ENCODE results near the gene SH2D7.

Gene SH2D7

DNA sequence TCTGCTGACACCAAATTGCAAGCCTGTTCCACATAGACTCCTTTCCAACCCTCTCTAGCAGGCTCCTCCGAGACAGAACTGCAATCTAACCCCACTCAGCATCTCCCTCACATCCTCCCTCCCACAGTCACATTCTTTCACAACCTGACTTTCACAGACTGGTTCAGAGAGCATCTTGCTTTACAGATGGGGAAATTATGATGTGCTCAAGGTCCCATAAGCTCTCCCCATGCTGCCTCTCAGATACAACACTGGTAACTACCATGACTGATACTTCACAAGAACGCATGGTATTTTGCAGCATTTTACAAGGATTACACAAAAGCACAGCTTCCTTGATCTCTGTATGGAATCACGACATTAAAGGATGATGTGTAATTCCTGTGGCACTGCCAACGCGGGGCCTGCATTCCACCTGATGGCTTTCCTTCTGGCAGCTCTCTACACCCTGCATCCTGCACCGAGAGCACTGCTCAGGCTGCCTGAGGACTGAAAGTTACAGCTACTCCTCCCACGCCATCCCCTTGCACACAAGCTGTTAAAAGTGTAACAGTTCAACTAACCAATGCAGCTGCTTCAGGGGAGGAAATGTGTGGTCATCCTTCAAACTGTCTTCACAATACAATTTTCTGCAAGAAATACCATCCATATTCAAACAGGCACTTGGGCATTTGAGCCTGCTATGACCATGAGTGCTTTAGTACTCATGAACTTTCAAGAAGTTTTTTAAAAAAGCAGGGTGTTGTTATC is 42.5 kb upstream of the SH2D7 start:
- DNase-seq (ENCODE audit: low spot score), result peak; percentile 62
- in situ Hi-C loops (cut with MboI; ENCODE audit: low pct_unique_long_range_greater_than_20kb, low sequenced_read_pairs, unreplicated experiment), result no loop called here
- TF ChIP-seq, protein P1, sequence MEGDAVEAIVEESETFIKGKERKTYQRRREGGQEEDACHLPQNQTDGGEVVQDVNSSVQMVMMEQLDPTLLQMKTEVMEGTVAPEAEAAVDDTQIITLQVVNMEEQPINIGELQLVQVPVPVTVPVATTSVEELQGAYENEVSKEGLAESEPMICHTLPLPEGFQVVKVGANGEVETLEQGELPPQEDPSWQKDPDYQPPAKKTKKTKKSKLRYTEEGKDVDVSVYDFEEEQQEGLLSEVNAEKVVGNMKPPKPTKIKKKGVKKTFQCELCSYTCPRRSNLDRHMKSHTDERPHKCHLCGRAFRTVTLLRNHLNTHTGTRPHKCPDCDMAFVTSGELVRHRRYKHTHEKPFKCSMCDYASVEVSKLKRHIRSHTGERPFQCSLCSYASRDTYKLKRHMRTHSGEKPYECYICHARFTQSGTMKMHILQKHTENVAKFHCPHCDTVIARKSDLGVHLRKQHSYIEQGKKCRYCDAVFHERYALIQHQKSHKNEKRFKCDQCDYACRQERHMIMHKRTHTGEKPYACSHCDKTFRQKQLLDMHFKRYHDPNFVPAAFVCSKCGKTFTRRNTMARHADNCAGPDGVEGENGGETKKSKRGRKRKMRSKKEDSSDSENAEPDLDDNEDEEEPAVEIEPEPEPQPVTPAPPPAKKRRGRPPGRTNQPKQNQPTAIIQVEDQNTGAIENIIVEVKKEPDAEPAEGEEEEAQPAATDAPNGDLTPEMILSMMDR (IDR thresholded peaks at IDR 0.05; ENCODE audit: extremely low read depth, insufficient read depth, missing control alignments), result no peak

DNA sequence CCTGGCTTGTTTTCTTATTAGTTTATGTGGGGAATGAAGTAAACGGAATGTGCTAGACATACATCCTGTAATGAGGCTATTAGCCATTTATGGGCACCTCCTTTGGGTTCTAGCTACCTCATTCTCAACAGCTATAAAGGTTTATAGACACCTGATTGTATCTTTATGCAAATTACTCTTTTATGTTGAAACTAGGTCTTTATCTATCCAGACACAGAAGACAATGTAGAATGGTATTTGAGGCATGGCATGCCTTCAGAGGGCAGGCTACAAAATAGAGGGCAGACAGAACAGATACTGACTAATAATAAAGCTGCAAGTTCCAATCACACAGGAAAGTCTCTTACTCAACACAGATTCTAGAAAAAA is 41.9 kb upstream of the SH2D7 start:
- in situ Hi-C loops (cut with MboI; ENCODE audit: low pct_unique_long_range_greater_than_20kb, low sequenced_read_pairs, unreplicated experiment), result no loop called here
- no peak for DNase-seq (ENCODE audit: low spot score)
- TF ChIP-seq, protein P1 (IDR thresholded peaks at IDR 0.05; ENCODE audit: extremely low read depth, insufficient read depth, missing control alignments), result no peak

DNA sequence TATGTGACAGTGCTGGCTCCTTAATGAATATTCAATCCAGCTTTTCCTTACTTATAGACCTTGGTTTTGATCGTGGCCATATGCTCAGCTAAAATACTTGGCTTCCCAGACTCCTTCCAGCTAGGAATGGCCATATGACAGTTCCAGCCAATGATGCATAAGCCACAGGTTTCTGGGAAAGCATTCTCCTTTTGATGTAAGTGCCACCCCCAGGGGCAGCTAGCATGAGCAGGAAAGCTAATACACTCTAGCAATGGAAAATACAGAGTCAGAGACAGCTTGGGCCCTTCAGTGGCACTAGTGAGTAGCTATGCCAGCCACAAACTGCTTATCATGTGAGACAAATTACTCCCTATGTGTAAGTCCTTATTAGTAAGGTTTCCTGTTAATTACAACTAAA is 41.5 kb upstream of the SH2D7 start:
- DNase-seq (ENCODE audit: low spot score), result no peak
- TF ChIP-seq, protein P1 (IDR thresholded peaks at IDR 0.05; ENCODE audit: extremely low read depth, insufficient read depth, missing control alignments), result no peak
- in situ Hi-C loops (cut with MboI; ENCODE audit: low pct_unique_long_range_greater_than_20kb, low sequenced_read_pairs, unreplicated experiment), result no loop called here

DNA sequence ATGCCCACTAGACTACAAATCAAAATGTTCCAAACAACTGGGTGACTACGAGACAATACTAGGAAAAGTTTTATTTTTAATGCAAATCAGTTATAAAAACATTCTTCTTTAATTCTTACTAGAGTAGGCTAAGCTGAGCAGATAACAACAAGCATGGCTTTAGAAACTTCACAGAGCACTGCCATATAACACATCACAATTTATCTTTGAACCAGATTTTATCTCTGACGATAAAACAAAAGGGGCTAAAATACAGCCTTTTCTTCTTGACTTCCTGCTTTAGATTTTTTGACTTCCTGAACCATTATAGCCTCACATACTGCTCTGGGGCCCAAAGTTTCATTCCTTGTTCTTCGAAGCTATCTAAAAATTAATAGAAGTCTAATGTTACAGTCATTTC is 40.8 kb upstream of the SH2D7 start:
- TF ChIP-seq, protein P1 (IDR thresholded peaks at IDR 0.05; ENCODE audit: extremely low read depth, insufficient read depth, missing control alignments), result no peak
- no peak for DNase-seq (ENCODE audit: low spot score)
- in situ Hi-C loops (cut with MboI; ENCODE audit: low pct_unique_long_range_greater_than_20kb, low sequenced_read_pairs, unreplicated experiment), result no loop called here

DNA sequence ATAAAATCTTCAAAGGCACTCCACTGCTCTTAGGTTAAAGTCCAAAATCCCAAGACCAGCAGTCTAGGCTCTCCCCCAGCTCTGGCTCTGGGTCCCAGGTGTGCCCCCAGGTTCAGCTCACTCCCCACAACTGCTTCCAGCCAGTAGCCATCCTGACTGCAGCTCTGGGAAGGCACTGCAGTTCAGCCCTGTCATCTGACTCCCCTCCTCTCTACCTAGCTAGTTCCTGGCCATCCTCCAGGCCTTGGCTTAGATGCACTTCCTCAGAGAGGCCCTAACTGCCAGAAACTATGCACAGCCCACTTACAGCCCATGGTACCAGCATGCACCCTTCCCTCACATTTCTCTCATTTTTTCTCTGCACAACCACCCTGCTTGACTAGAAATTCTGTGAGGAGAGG is 40.4 kb upstream of the SH2D7 start:
- TF ChIP-seq, protein P1 (IDR thresholded peaks at IDR 0.05; ENCODE audit: extremely low read depth, insufficient read depth, missing control alignments), result no peak
- no peak for DNase-seq (ENCODE audit: low spot score)
- in situ Hi-C loops (cut with MboI; ENCODE audit: low pct_unique_long_range_greater_than_20kb, low sequenced_read_pairs, unreplicated experiment), result no loop called here

DNA sequence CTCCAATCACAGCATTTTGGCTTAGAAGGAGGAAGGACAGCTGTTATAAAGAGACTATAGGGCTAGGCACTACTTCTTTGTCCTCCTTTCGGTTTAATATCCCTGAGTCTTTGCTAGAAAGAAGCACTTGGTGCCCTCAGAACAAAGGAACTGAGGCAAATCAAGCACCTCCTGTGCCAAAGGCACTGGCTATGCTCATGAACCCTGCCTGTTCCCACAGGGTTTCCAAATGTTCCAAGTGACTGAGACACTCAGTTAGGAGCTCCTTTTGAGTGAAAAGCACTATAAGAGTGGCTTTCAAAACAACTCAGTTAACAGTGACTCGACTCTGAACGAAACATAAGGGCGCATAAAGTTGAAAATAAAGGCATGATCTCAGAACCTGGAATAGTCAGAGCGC is 39.8 kb upstream of the SH2D7 start:
- in situ Hi-C loops (cut with MboI; ENCODE audit: low pct_unique_long_range_greater_than_20kb, low sequenced_read_pairs, unreplicated experiment), result no loop called here
- DNase-seq (ENCODE audit: low spot score), result no peak
- TF ChIP-seq, protein P1 (IDR thresholded peaks at IDR 0.05; ENCODE audit: extremely low read depth, insufficient read depth, missing control alignments), result no peak
